PC-9 (cell line): ENCODE results near the gene SLC25A24.
"Not testable (repeated sequence)": the region's sequence is repeated elsewhere in the genome, so short reads cannot be mapped to it uniquely, and the experiment has no call there.

ENCODE experiments used
- CTCF ChIP-seq: fragments of 200-600 bp; sonication (generic); conservative IDR thresholded peaks from 2 replicates; pipeline ENCODE4 v1.6.1; 2017; ENCODE audit warnings: mixed run types, antibody characterized with exemption, mild to moderate bottlenecking, moderate library complexity
- EZH2 ChIP-seq: fragments of 200-600 bp; sonication (generic); IDR thresholded peaks from 2 replicates; pipeline ENCODE4 v1.8.0; 2017; ENCODE audit warnings: antibody characterized with exemption, low read depth

GRCh38 chr1:108159951-108160350, 40.2 kb downstream of the SLC25A24 start:
- not testable (repeated sequence) for TF ChIP-seq CTCF, EZH2
